GM12873 (cell line): ENCODE data around the gene SHPK.
A peak's percentile ranks its signal among the peaks of the same experiment; 100 is the strongest.

Experiments used
- CTCF ChIP-seq: IDR thresholded peaks from 2 replicates; pipeline ENCODE4 v1.5.1; 2012; ENCODE audit warnings: low read depth, mild to moderate bottlenecking, moderate library complexity, low read length, control low read depth; ENCODE audit not compliant: insufficient read depth; ENCODE audit errors: missing control alignments

Gene SHPK

GRCh38 chr17:3602499-3602898 is 33.6 kb downstream of the SHPK start:
- peak; percentile 71 for TF ChIP-seq CTCF

- TF ChIP-seq CTCF: no peak
These were observed 35.4 kb downstream of the SHPK start for GRCh38 chr17:3600529-3601205.

- TF ChIP-seq CTCF: no peak
These were observed 38.0 kb downstream of the SHPK start for GRCh38 chr17:3598078-3598477.

- no peak for TF ChIP-seq CTCF
These were observed 39.1 kb downstream of the SHPK start for GRCh38 chr17:3596804-3597464.

GRCh38 chr17:3594976-3595375 is 41.1 kb downstream of the SHPK start:
- TF ChIP-seq CTCF: no peak

- no peak for TF ChIP-seq CTCF
These were observed 41.8 kb downstream of the SHPK start for GRCh38 chr17:3594051-3594800.

- TF ChIP-seq CTCF: no peak
These were observed 42.7 kb downstream of the SHPK start for GRCh38 chr17:3593384-3593783.
